KMS-11 (cell line): ENCODE measurements around the gene CR1L.

ENCODE experiments used
- H2AFZ ChIP-seq: fragments of 200-600 bp; sonication (generic); 2 replicates; pipeline ENCODE4 v1.6.1; 2016; ENCODE audit warnings: antibody characterized with exemption, mixed run types, low read depth
- H3K27ac ChIP-seq: fragments of 200-600 bp; sonication (generic); 2 replicates; pipeline ENCODE4 v1.6.1; 2016; ENCODE audit warnings: mild to moderate bottlenecking, mixed run types
- H3K27me3 ChIP-seq: fragments of 200-600 bp; sonication (generic); 2 replicates; pipeline ENCODE4 v1.6.1; 2017; ENCODE audit warnings: mild to moderate bottlenecking, low read depth, mixed run types, moderate library complexity; ENCODE audit not compliant: insufficient read depth
- H3K36me3 ChIP-seq: fragments of 200-600 bp; sonication (generic); 2 replicates; pipeline ENCODE4 v1.6.1; 2017; ENCODE audit warnings: mild to moderate bottlenecking, mixed run types; ENCODE audit not compliant: insufficient read depth
- H3K4me1 ChIP-seq: fragments of 200-600 bp; sonication (generic); 2 replicates; pipeline ENCODE4 v1.6.1; 2016; ENCODE audit warnings: mild to moderate bottlenecking, low read depth, mixed run types; ENCODE audit not compliant: poor library complexity, severe bottlenecking
- H3K4me2 ChIP-seq: fragments of 200-600 bp; sonication (generic); 2 replicates; pipeline ENCODE4 v1.7.0; 2016; ENCODE audit warnings: mild to moderate bottlenecking, mixed run types
- H3K4me3 ChIP-seq: fragments of 200-600 bp; sonication (generic); IDR thresholded peaks from 2 replicates; pipeline ENCODE4 v1.6.1; 2017; ENCODE audit warnings: low read depth, low read length, mixed read lengths; ENCODE audit not compliant: insufficient read depth
- H3K79me2 ChIP-seq: fragments of 200-600 bp; sonication (generic); 2 replicates; pipeline ENCODE4 v1.6.1; 2016; ENCODE audit warnings: low read depth, mixed run types; ENCODE audit not compliant: insufficient read depth
- H3K9ac ChIP-seq: fragments of 200-600 bp; sonication (generic); 2 replicates; pipeline ENCODE4 v1.6.1; 2016; ENCODE audit warnings: mild to moderate bottlenecking, mixed run types
- H4K20me1 ChIP-seq: fragments of 200-600 bp; sonication (generic); 2 replicates; pipeline ENCODE4 v1.6.1; 2016; ENCODE audit warnings: mild to moderate bottlenecking, mixed run types; ENCODE audit not compliant: insufficient read depth
- TF ChIP-seq, protein P1 (sequence below): fragments of 200-600 bp; sonication (generic); conservative IDR thresholded peaks from 2 replicates; pipeline ENCODE4 v1.6.1; 2017; ENCODE audit warnings: low read depth, mild to moderate bottlenecking, antibody characterized with exemption, low read length, moderate library complexity, mixed read lengths

The CR1L gene

DNA sequence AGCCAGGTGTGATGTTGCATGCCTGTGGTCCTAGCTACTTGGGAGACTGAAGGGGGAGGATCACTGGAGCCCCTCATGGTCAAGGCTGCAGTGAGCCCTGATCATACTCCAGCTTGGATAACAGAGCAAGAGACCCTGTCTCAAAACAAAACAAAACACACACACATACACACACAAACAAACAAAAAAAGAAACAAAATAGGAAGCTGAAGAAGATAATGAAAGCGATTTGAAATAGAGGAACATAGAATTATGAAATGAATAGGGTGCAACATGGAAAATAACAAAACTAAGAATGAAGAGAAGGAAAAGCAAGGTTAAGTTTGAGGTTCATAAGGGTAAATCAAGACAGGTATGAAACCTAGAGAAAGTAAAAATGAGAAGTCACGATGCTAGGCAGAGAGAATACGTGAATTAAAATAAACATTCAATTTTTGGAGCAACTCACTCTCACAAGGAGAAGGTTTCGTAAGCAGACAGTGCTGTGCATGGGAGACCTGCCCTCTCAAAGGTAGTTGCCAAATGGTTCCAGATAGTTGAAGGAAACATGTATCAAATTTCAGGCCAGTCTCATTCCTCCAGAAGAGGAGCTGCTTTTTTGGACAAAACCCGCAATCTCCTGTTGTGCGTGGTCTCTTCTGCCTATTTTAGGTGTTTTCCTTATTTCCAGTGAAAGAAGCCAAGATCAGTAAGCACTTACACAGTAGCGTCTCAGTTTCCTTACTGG lies 110.2 kb downstream of the CR1L start:
- H3K27ac ChIP-seq: no peak overlapping the region
- TF ChIP-seq, protein P1, sequence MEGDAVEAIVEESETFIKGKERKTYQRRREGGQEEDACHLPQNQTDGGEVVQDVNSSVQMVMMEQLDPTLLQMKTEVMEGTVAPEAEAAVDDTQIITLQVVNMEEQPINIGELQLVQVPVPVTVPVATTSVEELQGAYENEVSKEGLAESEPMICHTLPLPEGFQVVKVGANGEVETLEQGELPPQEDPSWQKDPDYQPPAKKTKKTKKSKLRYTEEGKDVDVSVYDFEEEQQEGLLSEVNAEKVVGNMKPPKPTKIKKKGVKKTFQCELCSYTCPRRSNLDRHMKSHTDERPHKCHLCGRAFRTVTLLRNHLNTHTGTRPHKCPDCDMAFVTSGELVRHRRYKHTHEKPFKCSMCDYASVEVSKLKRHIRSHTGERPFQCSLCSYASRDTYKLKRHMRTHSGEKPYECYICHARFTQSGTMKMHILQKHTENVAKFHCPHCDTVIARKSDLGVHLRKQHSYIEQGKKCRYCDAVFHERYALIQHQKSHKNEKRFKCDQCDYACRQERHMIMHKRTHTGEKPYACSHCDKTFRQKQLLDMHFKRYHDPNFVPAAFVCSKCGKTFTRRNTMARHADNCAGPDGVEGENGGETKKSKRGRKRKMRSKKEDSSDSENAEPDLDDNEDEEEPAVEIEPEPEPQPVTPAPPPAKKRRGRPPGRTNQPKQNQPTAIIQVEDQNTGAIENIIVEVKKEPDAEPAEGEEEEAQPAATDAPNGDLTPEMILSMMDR: no peak
- H2AFZ ChIP-seq: no peak overlapping the region
- no peak overlapping the region for H3K4me3 ChIP-seq
- no peaks in the 10 kb centered on the region for H3K27me3 ChIP-seq
- peaks cover 7% of the 10 kb centered on the region; the same call in 1 of the 2 replicates for H4K20me1 ChIP-seq
- peaks cover 43% of the 10 kb centered on the region for H3K4me1 ChIP-seq
- H3K79me2 ChIP-seq: peaks cover 55% of the 10 kb centered on the region
- no peak overlapping the region for H3K4me2 ChIP-seq
- peaks cover 5% of the 10 kb centered on the region; the same call in 1 of the 2 replicates for H3K36me3 ChIP-seq
- no peak overlapping the region for H3K9ac ChIP-seq

DNA sequence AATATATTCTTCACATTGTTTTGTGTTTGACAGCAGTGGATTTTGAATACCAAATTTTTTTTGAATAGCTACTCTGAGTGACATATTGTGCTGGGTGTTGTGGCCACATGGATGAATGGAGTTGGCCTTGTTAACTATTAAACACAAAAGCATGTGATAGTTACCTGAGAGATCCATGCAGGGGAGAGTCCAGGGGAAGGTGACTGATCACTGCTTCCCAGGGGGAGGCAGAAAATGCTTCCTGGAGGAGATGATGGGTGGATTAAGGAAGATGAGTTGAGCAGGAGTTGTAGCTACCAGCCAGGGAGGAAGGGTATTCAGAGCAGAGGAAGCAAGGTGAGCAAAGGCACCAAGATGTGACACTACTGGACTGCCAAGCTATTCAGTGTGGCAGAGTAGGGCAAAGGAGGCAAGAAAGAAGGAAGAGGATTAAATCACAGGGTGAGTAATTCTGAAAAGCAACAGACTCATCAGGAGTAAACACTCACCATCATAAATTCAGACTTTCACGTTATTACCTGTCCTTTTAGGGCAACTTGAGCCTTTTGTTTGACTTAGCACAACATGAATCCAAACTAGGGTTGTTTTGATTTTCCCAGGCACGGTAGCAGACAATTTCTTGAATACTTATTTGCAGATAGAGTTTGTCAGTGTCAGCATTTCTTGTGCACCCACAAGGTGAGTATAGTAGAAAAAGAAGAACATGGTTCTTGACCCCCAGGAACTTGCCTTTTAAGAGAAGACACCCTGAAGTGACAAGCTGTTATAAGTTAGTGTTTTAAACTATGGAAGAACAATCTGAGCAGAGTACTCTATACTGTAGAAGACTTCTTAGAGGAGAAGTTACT lies 111.1 kb downstream of the CR1L start:
- Histone ChIP-seq H3K9ac (no peak overlapping the region), H3K27me3 (no peaks in the 10 kb centered on the region), H3K27ac (no peak overlapping the region), H3K79me2 (peaks cover 55% of the 10 kb centered on the region), H3K4me1 (peaks cover 38% of the 10 kb centered on the region), H2AFZ (no peak overlapping the region), H3K4me2 (no peak overlapping the region), H4K20me1 (peaks cover 7% of the 10 kb centered on the region; the same call in 1 of the 2 replicates), H3K36me3 (peaks cover 5% of the 10 kb centered on the region; the same call in 1 of the 2 replicates), H3K4me3 (no peak overlapping the region)
- TF ChIP-seq, protein P1: no peak

DNA sequence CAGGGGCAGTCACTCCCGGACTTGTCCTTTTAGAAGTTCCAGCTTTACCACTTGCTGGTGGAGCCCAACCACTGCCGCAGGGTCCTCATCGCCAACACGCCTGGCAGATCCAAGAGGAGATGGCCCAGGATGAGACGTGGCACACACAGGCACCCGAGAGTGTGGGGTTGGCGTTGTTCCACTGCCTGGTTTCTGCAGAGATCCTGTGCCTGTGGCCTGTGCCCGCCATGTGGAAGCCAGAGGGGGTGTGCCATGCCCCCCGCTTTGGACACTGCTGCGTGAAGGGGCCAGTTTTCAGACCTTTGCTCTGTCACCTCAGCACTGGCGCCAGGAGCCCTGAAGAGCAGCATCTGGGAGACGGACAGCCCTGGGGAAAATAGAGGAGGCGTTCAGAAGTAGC lies 117.7 kb downstream of the CR1L start:
- no peaks in the 10 kb centered on the region for H3K79me2 ChIP-seq
- H3K36me3 ChIP-seq: peaks cover 9% of the 10 kb centered on the region; the same call in 1 of the 2 replicates

DNA sequence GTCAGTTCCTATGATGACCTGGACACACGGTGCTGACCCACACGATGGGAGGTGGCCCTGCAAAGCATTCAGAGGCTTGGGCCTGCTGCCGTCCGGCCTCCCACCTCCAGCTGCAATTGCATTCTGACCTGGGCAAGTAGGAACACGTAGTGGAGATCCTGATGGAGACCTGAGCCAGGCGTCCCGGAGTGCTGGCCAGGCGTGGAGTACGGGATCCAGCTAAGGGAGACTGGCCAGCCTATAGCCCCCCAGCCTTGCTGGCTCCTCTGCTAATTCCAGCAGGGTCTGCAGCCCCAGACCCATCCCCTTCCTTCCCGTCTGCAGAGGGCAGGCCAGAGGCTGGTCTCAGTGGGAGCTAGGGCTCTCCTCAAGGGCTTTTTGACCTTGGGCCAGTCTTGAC lies 118.2 kb downstream of the CR1L start:
- no peak overlapping the region for H3K4me3 ChIP-seq
- H3K79me2 ChIP-seq: no peaks in the 10 kb centered on the region
- no peak overlapping the region for H3K9ac ChIP-seq
- H4K20me1 ChIP-seq: no peaks in the 10 kb centered on the region
- H3K36me3 ChIP-seq: peaks cover 9% of the 10 kb centered on the region; the same call in 1 of the 2 replicates
- TF ChIP-seq, protein P1: no peak
- peaks cover 5% of the 10 kb centered on the region for H3K4me1 ChIP-seq
- H3K4me2 ChIP-seq: no peak overlapping the region
- H3K27ac ChIP-seq: no peak overlapping the region
- no peak overlapping the region for H2AFZ ChIP-seq
- H3K27me3 ChIP-seq: no peaks in the 10 kb centered on the region

More for the DNA sequence above, 117.7 kb downstream of the CR1L start:
- Histone ChIP-seq H4K20me1 (no peaks in the 10 kb centered on the region), H3K27ac (no peak overlapping the region), H3K4me3 (no peak overlapping the region), H3K4me1 (peaks cover 2% of the 10 kb centered on the region), H2AFZ (no peak overlapping the region), H3K27me3 (no peaks in the 10 kb centered on the region), H3K9ac (no peak overlapping the region), H3K4me2 (no peak overlapping the region)
- TF ChIP-seq, protein P1: no peak
